ENCODE measurements around the gene FSCN2.

The FSCN2 gene

GRCh38 chr17:81542431-81543338 lies 14.5 kb downstream of the FSCN2 start:
- no peak for DNase-seq

- DNase-seq = no peak
Observed at GRCh38 chr17:81543339-81543675, 15.1 kb downstream of the FSCN2 start.

GRCh38 chr17:81543756-81544155 lies 15.6 kb downstream of the FSCN2 start:
- no peak for DNase-seq

GRCh38 chr17:81544281-81544974 lies 16.3 kb downstream of the FSCN2 start:
- DNase-seq = no peak

- DNase-seq = no peak
Observed at GRCh38 chr17:81545160-81545949, 17.2 kb downstream of the FSCN2 start.

- DNase-seq = no peak
Observed at GRCh38 chr17:81546906-81547613, 18.9 kb downstream of the FSCN2 start.

GRCh38 chr17:81547614-81547982 lies 19.4 kb downstream of the FSCN2 start:
- DNase-seq = no peak

GRCh38 chr17:81549031-81549557 lies 20.9 kb downstream of the FSCN2 start:
- DNase-seq = no peak

- no peak for DNase-seq
Observed at GRCh38 chr17:81549826-81550225, 21.6 kb downstream of the FSCN2 start.

- no peak for DNase-seq
Observed at GRCh38 chr17:81550285-81550684, 22.1 kb downstream of the FSCN2 start.

- DNase-seq = no peak
Observed at GRCh38 chr17:81550830-81551457, 22.8 kb downstream of the FSCN2 start.

- DNase-seq = no peak
Observed at GRCh38 chr17:81551458-81552243, 23.5 kb downstream of the FSCN2 start.

GRCh38 chr17:81552244-81553017 lies 24.3 kb downstream of the FSCN2 start, which contains the start of gene FAAP100:
FAAP100 (minus strand) TSS chr17:81552353; CDS start chr17:81552330, 23 bp downstream.
- DNase-seq = no peak

GRCh38 chr17:81553018-81553615 lies 24.9 kb downstream of the FSCN2 start:
- peak; percentile 49 for DNase-seq

- no peak for DNase-seq
Observed at GRCh38 chr17:81553616-81554181, 25.5 kb downstream of the FSCN2 start.

- DNase-seq = no peak
Observed at GRCh38 chr17:81556175-81556691, 28.1 kb downstream of the FSCN2 start.

GRCh38 chr17:81556863-81557262 lies 28.7 kb downstream of the FSCN2 start:
- no peak for DNase-seq

- DNase-seq = no peak
Observed at GRCh38 chr17:81557276-81558114, 29.3 kb downstream of the FSCN2 start.
